Ovary (tissue), 9 donors: ENCODE measurements around the gene TMEM79. TPM values are rescaled to one million over a fixed set of nuclear protein-coding genes. Genes with fewer than 3 reads are reported as not detected.
A peak's percentile ranks its signal among the peaks of the same experiment; 100 is the strongest.
"Not testable (repeated sequence)": the region's sequence is repeated elsewhere in the genome, so short reads cannot be mapped to it uniquely, and the experiment has no call there.

ENCODE experiments used
- DNase-seq, 5 donors: peaks; one replicate each; pipeline ENCODE4 v3.0.0-alpha.2; 2019 to 2020
- H3K27ac ChIP-seq, 2 donors: fragments of 200-600 bp; one replicate each; pipeline versions ENCODE4 v1.5.1 to v1.8.0; 2019 to 2022
- H3K27me3 ChIP-seq: fragments of 200-600 bp; one replicate; pipeline ENCODE4 v1.8.0; 2022
- H3K36me3 ChIP-seq: fragments of 200-600 bp; sonication (generic); one replicate; pipeline ENCODE4 v1.5.1; 2019
- H3K4me1 ChIP-seq: one replicate; pipeline ENCODE4 v1.8.1; 2013; ENCODE audit warnings: mild to moderate bottlenecking, moderate library complexity; ENCODE audit not compliant: insufficient read depth
- H3K4me3 ChIP-seq: fragments of 200-600 bp; sonication (generic); one replicate; pipeline ENCODE4 v1.5.1; 2017
- H3K9me3 ChIP-seq, 2 donors: fragments of 200-600 bp in 1 of 2; sonication (generic) in 1 of 2; one replicate each; pipeline versions ENCODE4 v1.5.1 to v1.8.1; 2013 to 2019; ENCODE audit warnings: mild to moderate bottlenecking in 1 of 2, moderate library complexity in 1 of 2
- CTCF ChIP-seq, 3 donors: fragments of 450-650 bp in 2 of 3; fragments of 200-600 bp in 1 of 3; IDR thresholded peaks; one replicate each; pipeline versions ENCODE4 v1.5.1 to v1.8.0; 2016 to 2022; ENCODE audit warnings: antibody characterized with exemption in 3 of 3, mild to moderate bottlenecking in 1 of 3
- EP300 ChIP-seq: sonication (generic); formaldehyde crosslinking; IDR thresholded peaks from one replicate; pipeline ENCODE4 v1.6.1; 2017; ENCODE audit warnings: antibody characterized with exemption
- POLR2A ChIP-seq: fragments of 450-650 bp; IDR thresholded peaks from one replicate; pipeline ENCODE4 v1.6.1; 2017; ENCODE audit warnings: antibody characterized with exemption, mild to moderate bottlenecking, moderate library complexity
- WGBS, 3 donors: extraction: QIAGEN DNeasy Blood & Tissue Kit in 1 of 3; methylation state at CpG; one replicate each; pipeline versions ENCODE4 v1.1.5 to v1.1.7; 2013 to 2017; 5-methylcytosine and 5-hydroxymethylcytosine counted together
- intact Hi-C, 4 donors: fragments of 100-400 bp; cut with DNase I; formaldehyde crosslinking; loops; one replicate each; pipeline versions ENCODE4 v1.11.0 to v1.15.1; 2022 to 2023
- polyA plus RNA-seq, 2 donors: library from polyadenylated mRNA; stranded (reverse); fragments of 200-250 nt in 1 of 2; fragments of 350-450 nt in 1 of 2; fragmentation: Illumina TruSeq in 1 of 2; extraction: RNeasy Lipid Tissue Mini Kit (QIAGEN cat#74804) in 1 of 2; gene quantifications; one replicate each; pipeline ENCODE4 v1.2.3, GENCODE V29; 2013 to 2014
- total RNA-seq, 7 donors: library from RNA; depleted of rRNA in 2 of 7; stranded (reverse); fragments of >200 nt in 2 of 7; fragmentation: NEBNext Ultra II Directional in 3 of 7; extraction: Animal tissue kit (Norgen Biotek cat#: 25700) in 3 of 7; gene quantifications; one replicate each; pipeline versions ENCODE4 v1.1.0 to v1.2.4, GENCODE V29; 2016 to 2023
- donor health status: DM: no; HTN: no; CAD: no; lungs with moderate emphysema.
- donor health status: DM: no; HTN: no; CAD: no.
- donor health status: Bipolar disorder and iron deficiency.
- donor health status: DM: yes; HTN: yes; CAD: no.
- donor health status: DM: no; HTN: no; CAD: no.
- donor health status: DM: yes; HTN: yes; CAD: no.

TMEM79 gene
- total and polyA plus RNA-seq, 9 donors, result 0.80 to 3.3 (median 2.1) TPM

GRCh38 chr1:156310962-156311361 lies 26.8 kb downstream of the TMEM79 start:
- no peak overlapping the region for H3K4me3 ChIP-seq
- no peak for DNase-seq
- WGBS, 3 donors, result 83 to 89% (median 84%) methylated on average over 6 of the region's 6 CpGs
- H3K27ac ChIP-seq, result no peak overlapping the region
- no peaks in the 10 kb centered on the region for H3K36me3 ChIP-seq
- intact Hi-C loops, result no loop called here
- no peaks in the 10 kb centered on the region for H3K4me1 ChIP-seq
- no peaks in the 10 kb centered on the region for H3K9me3 ChIP-seq
- H3K27me3 ChIP-seq, result no peaks in the 10 kb centered on the region
- no peak for TF ChIP-seq POLR2A
- TF ChIP-seq EP300, result no peak
- no peak for TF ChIP-seq CTCF (IDR thresholded peaks at IDR 0.05)

GRCh38 chr1:156316909-156317308 lies 32.8 kb downstream of the TMEM79 start:
- Histone ChIP-seq H3K4me1 (no peaks in the 10 kb centered on the region), H3K27ac (no peak overlapping the region), H3K27me3 (no peaks in the 10 kb centered on the region), H3K9me3 (no peaks in the 10 kb centered on the region), H3K4me3 (no peak overlapping the region), H3K36me3 (no peaks in the 10 kb centered on the region)
- intact Hi-C loops, result loop anchor here in 1 of 4 donors (5.0 kb wide), 1 partner anchor 170 kb away; no protein-coding TSS in a partner anchor
- no peak for DNase-seq
- no peak for TF ChIP-seq EP300
- TF ChIP-seq POLR2A, result no peak
- no peak for TF ChIP-seq CTCF (IDR thresholded peaks at IDR 0.05)
- WGBS, 3 donors, result 88 to 93% (median 92%) methylated on average over 7 of the region's 7 CpGs

- 68 to 82% (median 79%) methylated on average over 1 of the region's 1 CpG for WGBS, 3 donors
- Histone ChIP-seq H3K27ac (no peak overlapping the region), H3K9me3 (no peaks in the 10 kb centered on the region), H3K27me3 (no peaks in the 10 kb centered on the region), H3K4me3 (no peak overlapping the region), H3K36me3 (no peaks in the 10 kb centered on the region), H3K4me1 (no peaks in the 10 kb centered on the region)
- TF ChIP-seq EP300 (no peak), CTCF (IDR thresholded peaks at IDR 0.05) (peak in 1 of 3 donors; percentile 13), POLR2A (no peak)
- intact Hi-C loops, result loop anchor here in 1 of 4 donors (5.0 kb wide), 1 partner anchor 172 kb away; no protein-coding TSS in a partner anchor
- no peak for DNase-seq
These were observed 35.5 kb downstream of the TMEM79 start for GRCh38 chr1:156319664-156320063.

- no peaks in the 10 kb centered on the region for H3K27me3 ChIP-seq
- WGBS, 3 donors, result 74 to 84% (median 80%) methylated on average over 3 of the region's 3 CpGs
- H3K27ac ChIP-seq, result no peak overlapping the region
- no peaks in the 10 kb centered on the region for H3K9me3 ChIP-seq
- no peak overlapping the region for H3K4me3 ChIP-seq
- H3K36me3 ChIP-seq, result no peaks in the 10 kb centered on the region
- TF ChIP-seq EP300, result no peak
- no peak for TF ChIP-seq CTCF (IDR thresholded peaks at IDR 0.05)
- TF ChIP-seq POLR2A, result no peak
- intact Hi-C loops, result no loop called here
- no peaks in the 10 kb centered on the region for H3K4me1 ChIP-seq
- no peak for DNase-seq
These were observed 36.4 kb downstream of the TMEM79 start for GRCh38 chr1:156320560-156320959.

- intact Hi-C loops, H3K36me3 ChIP-seq, H3K4me3 ChIP-seq, H3K4me1 ChIP-seq, DNase-seq, H3K27me3 ChIP-seq, H3K9me3 ChIP-seq, H3K27ac ChIP-seq: not testable (repeated sequence)
- WGBS, 3 donors, result 92 to 94% (median 92%) methylated on average over 9 of the region's 9 CpGs
These were observed 39.1 kb downstream of the TMEM79 start for GRCh38 chr1:156323179-156323578.
